Pancreas (tissue), 10 donors: ENCODE data around the gene CDK5RAP3. TPM values are rescaled to one million over a fixed set of nuclear protein-coding genes. Genes with fewer than 3 reads are reported as not detected.

Source experiments
- ATAC-seq, 4 donors: fragments of 200-7000 bp; cut with Tn5 transposase; one replicate each; pipeline versions ENCODE4 v1.8.0 to v1.9.1; 2020; ENCODE audit warnings: mild to moderate bottlenecking in 4 of 4, moderate library complexity in 4 of 4
- DNase-seq, 6 donors: peaks; one replicate each; pipeline ENCODE4 v3.0.0-alpha.2; 2020
- FAIRE-seq: peaks from 2 replicates; lab custom pipeline; 2012; peaks lifted over from hg19 to GRCh38; lab: Jason Lieb, UNC
- H3K27ac ChIP-seq, 4 donors: fragments of 200-600 bp; sonication (generic); 1 replicate in 3 of 4; 2 replicates in 1 of 4; pipeline versions ENCODE4 v1.5.0 to v1.8.0; 2020
- H3K27me3 ChIP-seq, 4 donors: fragments of 200-600 bp; one replicate each; pipeline ENCODE4 v1.8.0; 2021
- H3K36me3 ChIP-seq, 3 donors: fragments of 200-600 bp; sonication (generic) in 1 of 3; one replicate each; pipeline versions ENCODE4 v1.5.0 to v1.8.0; 2020 to 2021
- H3K4me1 ChIP-seq, 3 donors: fragments of 200-600 bp; one replicate each; pipeline ENCODE4 v1.8.0; 2021
- H3K4me3 ChIP-seq, 4 donors: fragments of 200-600 bp; sonication (generic) in 2 of 4; one replicate each; pipeline versions ENCODE4 v1.5.0 to v1.8.0; 2020 to 2021
- H3K9me3 ChIP-seq, 4 donors: fragments of 200-600 bp; one replicate each; pipeline ENCODE4 v1.8.0; 2021
- WGBS, 2 donors: extraction: QIAGEN DNeasy Blood & Tissue Kit; methylation state at CpG; one replicate each; pipeline ENCODE4 v1.1.7; 2013; 5-methylcytosine and 5-hydroxymethylcytosine counted together
- intact Hi-C, 3 donors: fragments of 100-400 bp; cut with DNase I; formaldehyde crosslinking; loops; one replicate each; pipeline versions ENCODE4 v1.11.1 to v1.14.2; 2022
- polyA plus RNA-seq, 2 donors: library from polyadenylated mRNA; stranded (reverse); fragments of 200-250 nt; gene quantifications; one replicate each; pipeline ENCODE4 v1.2.3, GENCODE V29; 2013
- total RNA-seq, 6 donors: library from RNA; stranded (reverse); fragmentation: NEBNext Ultra II Directional in 4 of 6; extraction: Animal tissue kit (Norgen Biotek cat#: 25700) in 4 of 6; gene quantifications; one replicate each; pipeline versions ENCODE4 v1.2.1 to v1.2.4, GENCODE V29; 2021 to 2023
- TF ChIP-seq, protein P1 (sequence below), 4 donors: fragments of 200-600 bp; sonication (generic) in 3 of 4; IDR thresholded peaks; one replicate each; pipeline versions ENCODE4 v1.5.0 to v1.8.0; 2021; ENCODE audit warnings: antibody characterized with exemption in 4 of 4
- donor health status: healthy with polysubstance abuse.
- donor health status: DM: no; HTN: no; CAD: no; lungs with moderate emphysema.
- donor health status: DM: no; HTN: no; CAD: no.
- donor health status: control.
- donor health status: control.
- donor health status: Bipolar disorder and iron deficiency.
- donor health status: DM: yes; HTN: yes; CAD: no.
- donor health status: DM: no; HTN: no; CAD: no.
- donor health status: DM: no; HTN: no; CAD: no.
- donor health status: DM: yes; HTN: yes; CAD: no.

CDK5RAP3 gene
- total and polyA plus RNA-seq, 8 donors, result 134 to 1,312 (median 185) TPM

DNA sequence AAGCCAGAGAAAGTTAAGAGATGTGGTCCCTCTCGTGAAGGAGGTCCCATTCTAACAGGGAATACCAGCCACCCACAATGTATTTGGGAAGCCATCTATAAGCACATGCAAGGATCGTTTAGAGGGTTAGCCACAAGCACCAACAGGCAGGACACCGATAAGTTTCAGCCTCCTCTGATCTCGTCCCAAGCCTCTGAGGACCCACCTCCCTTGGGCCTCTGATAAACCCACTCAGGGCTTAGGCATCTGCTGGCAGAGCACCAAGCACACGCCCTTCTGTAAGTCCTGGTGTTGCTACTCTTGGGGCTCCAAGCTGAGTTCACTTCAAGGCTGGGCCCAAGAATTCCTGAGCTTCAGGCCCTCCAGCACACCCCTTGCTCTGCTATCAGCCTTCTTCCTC lies 35.0 kb upstream of the CDK5RAP3 start:
- intact Hi-C loops, result no loop called here
- Histone ChIP-seq H3K4me3 (no peak overlapping the region), H3K27ac (no peak overlapping the region), H3K27me3 (no peaks in the 10 kb centered on the region), H3K4me1 (peaks cover 0 to 4% (median 0%) of the 10 kb centered on the region in 3 donors), H3K9me3 (no peaks in the 10 kb centered on the region), H3K36me3 (no peaks in the 10 kb centered on the region)
- TF ChIP-seq, protein P1, sequence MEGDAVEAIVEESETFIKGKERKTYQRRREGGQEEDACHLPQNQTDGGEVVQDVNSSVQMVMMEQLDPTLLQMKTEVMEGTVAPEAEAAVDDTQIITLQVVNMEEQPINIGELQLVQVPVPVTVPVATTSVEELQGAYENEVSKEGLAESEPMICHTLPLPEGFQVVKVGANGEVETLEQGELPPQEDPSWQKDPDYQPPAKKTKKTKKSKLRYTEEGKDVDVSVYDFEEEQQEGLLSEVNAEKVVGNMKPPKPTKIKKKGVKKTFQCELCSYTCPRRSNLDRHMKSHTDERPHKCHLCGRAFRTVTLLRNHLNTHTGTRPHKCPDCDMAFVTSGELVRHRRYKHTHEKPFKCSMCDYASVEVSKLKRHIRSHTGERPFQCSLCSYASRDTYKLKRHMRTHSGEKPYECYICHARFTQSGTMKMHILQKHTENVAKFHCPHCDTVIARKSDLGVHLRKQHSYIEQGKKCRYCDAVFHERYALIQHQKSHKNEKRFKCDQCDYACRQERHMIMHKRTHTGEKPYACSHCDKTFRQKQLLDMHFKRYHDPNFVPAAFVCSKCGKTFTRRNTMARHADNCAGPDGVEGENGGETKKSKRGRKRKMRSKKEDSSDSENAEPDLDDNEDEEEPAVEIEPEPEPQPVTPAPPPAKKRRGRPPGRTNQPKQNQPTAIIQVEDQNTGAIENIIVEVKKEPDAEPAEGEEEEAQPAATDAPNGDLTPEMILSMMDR (IDR thresholded peaks at IDR 0.05), result no peak
- FAIRE-seq, result no peak
- WGBS, 2 donors, result 77 to 83% methylated on average over 5 of the region's 5 CpGs
- ATAC-seq, result no peak
- DNase-seq, result no peak

DNA sequence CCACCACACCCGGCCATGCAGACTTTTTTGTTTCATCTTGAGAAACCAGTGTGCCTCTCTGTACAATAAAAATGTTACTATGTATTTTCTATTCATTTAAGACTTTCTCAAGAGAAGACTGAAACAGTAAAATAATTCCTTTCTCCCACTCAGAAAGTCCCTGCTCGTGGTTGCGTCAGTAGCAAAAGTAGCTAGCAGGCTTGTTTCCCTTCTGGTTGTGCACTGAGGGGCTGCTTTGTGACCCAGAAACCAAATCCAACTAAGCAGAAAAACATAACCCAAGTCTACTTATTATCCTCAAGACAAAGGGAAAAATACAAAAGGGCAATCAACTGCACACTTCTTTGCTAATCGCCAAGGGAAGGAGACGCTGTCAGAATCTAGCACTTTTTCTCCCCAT lies 33.0 kb upstream of the CDK5RAP3 start:
- TF ChIP-seq, protein P1 (IDR thresholded peaks at IDR 0.05), result no peak
- WGBS, 2 donors, result 92 to 94% methylated on average over 5 of the region's 5 CpGs
- H3K27me3 ChIP-seq, result no peaks in the 10 kb centered on the region
- ATAC-seq (no peak), FAIRE-seq (no peak), DNase-seq (no peak)
- no peaks in the 10 kb centered on the region for H3K9me3 ChIP-seq
- H3K27ac ChIP-seq, result no peak overlapping the region
- no peaks in the 10 kb centered on the region for H3K36me3 ChIP-seq
- H3K4me3 ChIP-seq, result no peak overlapping the region
- H3K4me1 ChIP-seq, result peaks cover 0 to 13% (median 0%) of the 10 kb centered on the region in 3 donors
- intact Hi-C loops, result no loop called here

DNA sequence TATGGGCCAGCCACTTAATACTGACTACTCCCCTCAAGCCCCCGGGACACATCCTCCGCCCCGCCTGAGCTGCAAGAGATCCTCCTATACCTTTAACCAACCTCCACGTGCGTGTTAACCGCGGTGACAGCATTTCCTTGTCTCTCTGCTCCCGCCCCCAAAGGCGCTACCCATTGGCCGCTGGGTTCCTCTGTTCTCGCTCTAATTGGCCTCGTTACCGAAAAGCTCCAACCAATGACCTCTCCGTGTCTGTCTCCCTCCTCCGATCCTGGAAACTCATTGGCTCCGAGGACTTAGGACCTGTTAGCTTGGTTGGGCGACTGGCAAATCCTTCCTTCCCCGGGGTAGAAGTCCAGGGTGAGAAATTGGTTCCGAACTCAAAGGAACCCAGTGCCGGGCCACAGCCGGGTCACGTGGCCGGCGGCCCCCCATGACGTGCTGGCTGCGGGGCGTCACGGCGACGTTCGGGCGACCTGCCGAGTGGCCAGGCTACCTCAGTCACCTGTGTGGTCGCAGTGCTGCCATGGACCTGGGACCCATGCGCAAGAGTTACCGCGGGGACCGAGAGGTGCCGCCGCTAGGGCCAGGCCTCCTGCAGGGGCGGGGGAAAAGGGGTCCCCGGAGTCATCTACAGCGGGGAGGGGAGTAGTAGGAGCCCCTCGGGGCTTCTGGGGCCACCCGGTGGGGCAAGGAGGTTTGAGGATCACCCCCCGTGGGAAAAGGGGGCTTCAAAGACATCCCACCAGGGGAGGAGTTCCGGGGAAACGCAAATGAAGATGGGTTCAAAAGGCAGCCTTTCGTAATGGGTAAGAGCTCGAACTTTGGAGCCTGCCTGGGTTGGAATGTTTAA lies 29.4 kb upstream of the CDK5RAP3 start, which contains the start of gene PNPO:
Gene PNPO (plus strand): TSS at position 326 of the 850 bp plus-strand sequence. CDS start 105 bp downstream, at position 431.
- Histone ChIP-seq H3K27me3 (no peaks in the 10 kb centered on the region), H3K36me3 (no peaks in the 10 kb centered on the region), H3K27ac (peak within 1 kb of the TSS; percentile 54 to 82 (median 79)), H3K4me1 (peaks cover 16 to 37% (median 18%) of the 10 kb centered on the region in 3 donors), H3K4me3 (peak within 1 kb of the TSS; percentile 37 to 68 (median 56)), H3K9me3 (no peaks in the 10 kb centered on the region)
- intact Hi-C loops, result no loop called here
- DNase-seq (peak; percentile 86 to 97 (median 94)), ATAC-seq (peak; percentile 95 to 97 (median 95)), FAIRE-seq (peak; percentile 97)
- 0 to 1% methylated on average over 49 to 50 of the region's 50 CpGs for WGBS, 2 donors
- TF ChIP-seq, protein P1 (IDR thresholded peaks at IDR 0.05), result no peak

DNA sequence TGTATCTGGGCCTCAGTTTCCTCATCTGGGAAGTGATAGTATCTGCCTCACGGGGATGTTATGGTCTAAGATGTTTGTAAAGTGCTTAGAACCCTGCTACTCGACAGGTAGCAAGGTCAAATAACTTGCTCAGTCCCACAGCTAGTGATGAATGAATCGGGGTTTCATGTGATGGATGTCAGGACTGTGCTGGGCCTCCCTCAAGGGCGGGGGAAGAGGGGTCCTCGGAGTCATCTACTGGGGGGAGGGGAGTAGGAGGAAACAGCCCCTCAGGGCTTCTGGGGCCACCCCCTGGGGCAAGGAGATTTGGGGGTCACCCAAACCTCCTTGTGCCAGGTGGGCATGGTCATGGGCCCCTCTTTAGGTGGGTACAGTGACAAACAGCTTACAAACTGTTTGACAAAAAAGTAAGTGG lies 28.8 kb upstream of the CDK5RAP3 start:
- peak overlapping the region; percentile 54 to 82 (median 79) for H3K27ac ChIP-seq
- ATAC-seq, result no peak
- no peaks in the 10 kb centered on the region for H3K27me3 ChIP-seq
- peaks cover 21 to 40% (median 21%) of the 10 kb centered on the region in 3 donors for H3K4me1 ChIP-seq
- H3K4me3 ChIP-seq, result peak overlapping the region; percentile 37 to 68 (median 56)
- 6 to 7% methylated on average over 5 of the region's 5 CpGs for WGBS, 2 donors
- H3K36me3 ChIP-seq, result no peaks in the 10 kb centered on the region
- TF ChIP-seq, protein P1 (IDR thresholded peaks at IDR 0.05), result no peak
- DNase-seq, result peak in 1 of 6 donors; percentile 37
- intact Hi-C loops, result no loop called here
- H3K9me3 ChIP-seq, result no peaks in the 10 kb centered on the region
- no peak for FAIRE-seq
